ENCODE results near the gene CLEC10A. TPM values are rescaled to one million over a fixed set of nuclear protein-coding genes. Genes with fewer than 3 reads are reported as not detected.

Gene CLEC10A
- total RNA-seq, result not detected in 2 replicates

GRCh38 chr17:7079581-7080455 is at the start of gene CLEC10A:
CLEC10A (minus strand) TSS chr17:7080251; CDS start chr17:7078812, 1,439 bp downstream.

GRCh38 chr17:7114241-7114874 is 34.3 kb upstream of the CLEC10A start, which contains the start of gene ASGR2:
ASGR2 (minus strand) TSS chr17:7114822; CDS start chr17:7114240, 582 bp downstream.

GRCh38 chr17:7043497-7044198 is 36.4 kb downstream of the CLEC10A start, which contains the start of gene SLC16A11:
SLC16A11 (minus strand) TSS chr17:7044092; CDS start chr17:7043513, 579 bp downstream.

GRCh38 chr17:7035591-7036368 is 44.3 kb downstream of the CLEC10A start, which contains the start of gene SLC16A13:
SLC16A13 (plus strand) TSS chr17:7036015; CDS start chr17:7036383, 368 bp downstream.

Other genes with a start within 250 kb of the CLEC10A start
- not detected in 2 replicates for gene TEKT1, start 248.5 kb downstream of the CLEC10A start, total RNA-seq
- gene ALOX12, start 84.2 kb downstream of the CLEC10A start, total RNA-seq, result 0.24 TPM in 1 of 2 replicates, not detected in the other
- gene RNASEK, start 67.6 kb downstream of the CLEC10A start, total RNA-seq, result 10.7 and 14.7 TPM in 2 replicates
- under 0.01 TPM in 2 replicates for gene BCL6B, start 57.2 kb downstream of the CLEC10A start, total RNA-seq
- gene SLC16A13, start 44.2 kb downstream of the CLEC10A start, total RNA-seq, result 0.48 and 0.85 TPM in 2 replicates
- 0.24 and 0.43 TPM in 2 replicates for gene SLC16A11, start 36.2 kb downstream of the CLEC10A start, total RNA-seq
- gene ASGR2, start 34.6 kb upstream of the CLEC10A start, total RNA-seq, result not detected in 2 replicates
- 0.64 TPM in 1 of 2 replicates, not detected in the other for gene ASGR1, start 99.1 kb upstream of the CLEC10A start, total RNA-seq
- gene DLG4, start 139.6 kb upstream of the CLEC10A start, total RNA-seq, result 1.9 and 6.0 TPM in 2 replicates
- 252 and 304 TPM in 2 replicates for gene ACADVL, start 139.7 kb upstream of the CLEC10A start, total RNA-seq
- 45.5 and 66.3 TPM in 2 replicates for gene DVL2, start 154.3 kb upstream of the CLEC10A start, total RNA-seq
- 24.9 and 36.4 TPM in 2 replicates for gene PHF23, start 159.2 kb upstream of the CLEC10A start, total RNA-seq
- gene GABARAP, start 162.2 kb upstream of the CLEC10A start, total RNA-seq, result 109 and 134 TPM in 2 replicates
- gene CTDNEP1, start 171.5 kb upstream of the CLEC10A start, total RNA-seq, result 20.5 and 25.4 TPM in 2 replicates
- gene ELP5, start 172.0 kb upstream of the CLEC10A start, total RNA-seq, result 14.5 TPM in 2 replicates
- 223 and 297 TPM in 2 replicates for gene CLDN7, start 182.2 kb upstream of the CLEC10A start, total RNA-seq
- gene SLC2A4, start 201.5 kb upstream of the CLEC10A start, total RNA-seq, result 0.24 TPM in 1 of 2 replicates, not detected in the other
- 0.43 and 0.96 TPM in 2 replicates for gene YBX2, start 214.4 kb upstream of the CLEC10A start, total RNA-seq
- 273 and 472 TPM in 2 replicates for gene EIF5A, start 227.4 kb upstream of the CLEC10A start, total RNA-seq
- 32.2 and 33.7 TPM in 2 replicates for gene GPS2, start 235.1 kb upstream of the CLEC10A start, total RNA-seq
- gene NEURL4, start 249.1 kb upstream of the CLEC10A start, total RNA-seq, result 14.5 and 17.6 TPM in 2 replicates